Esophagus muscularis mucosa (tissue), 4 donors: Measurements from ENCODE around the gene CAMK2A.

Source experiments
- EP300 ChIP-seq: sonication (generic); formaldehyde crosslinking; IDR thresholded peaks from one replicate; pipeline ENCODE4 v1.6.1; 2017; ENCODE audit warnings: antibody characterized with exemption
- POLR2AphosphoS5 ChIP-seq, 2 donors: sonication (generic); formaldehyde crosslinking; IDR thresholded peaks; one replicate each; pipeline ENCODE4 v1.6.1; 2017; ENCODE audit warnings: antibody characterized with exemption in 2 of 2
- TF ChIP-seq, protein P1 (sequence below), 3 experiments: fragments of 200-600 bp in 2 of 3; fragments of 450-650 bp in 1 of 3; sonication (generic) in 2 of 3; IDR thresholded peaks; one replicate each; pipeline ENCODE4 v1.5.1; 2017 to 2019; ENCODE audit warnings: antibody characterized with exemption in 3 of 3, mild to moderate bottlenecking in 2 of 3, moderate library complexity in 1 of 3

DNA sequence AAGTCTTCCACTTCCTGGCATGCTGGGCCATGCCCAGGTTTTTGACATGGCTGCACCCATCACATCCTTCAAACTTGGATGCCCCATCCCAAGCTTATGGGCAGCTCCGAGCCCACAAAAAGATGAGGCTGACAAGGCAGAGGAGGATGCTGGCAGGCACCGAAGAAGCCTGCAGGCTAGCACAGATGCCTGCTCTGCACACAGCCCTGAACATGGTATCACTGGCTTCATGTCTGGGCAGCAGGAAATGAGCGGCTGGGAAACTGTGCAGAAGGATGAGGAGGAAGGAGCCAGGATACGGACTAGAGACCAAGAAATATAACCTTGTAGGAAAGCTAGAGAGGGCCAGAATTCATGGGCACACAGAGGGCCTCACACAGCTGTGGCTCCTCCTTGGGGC is 14.8 kb downstream of the CAMK2A start:
- TF ChIP-seq, protein P1, sequence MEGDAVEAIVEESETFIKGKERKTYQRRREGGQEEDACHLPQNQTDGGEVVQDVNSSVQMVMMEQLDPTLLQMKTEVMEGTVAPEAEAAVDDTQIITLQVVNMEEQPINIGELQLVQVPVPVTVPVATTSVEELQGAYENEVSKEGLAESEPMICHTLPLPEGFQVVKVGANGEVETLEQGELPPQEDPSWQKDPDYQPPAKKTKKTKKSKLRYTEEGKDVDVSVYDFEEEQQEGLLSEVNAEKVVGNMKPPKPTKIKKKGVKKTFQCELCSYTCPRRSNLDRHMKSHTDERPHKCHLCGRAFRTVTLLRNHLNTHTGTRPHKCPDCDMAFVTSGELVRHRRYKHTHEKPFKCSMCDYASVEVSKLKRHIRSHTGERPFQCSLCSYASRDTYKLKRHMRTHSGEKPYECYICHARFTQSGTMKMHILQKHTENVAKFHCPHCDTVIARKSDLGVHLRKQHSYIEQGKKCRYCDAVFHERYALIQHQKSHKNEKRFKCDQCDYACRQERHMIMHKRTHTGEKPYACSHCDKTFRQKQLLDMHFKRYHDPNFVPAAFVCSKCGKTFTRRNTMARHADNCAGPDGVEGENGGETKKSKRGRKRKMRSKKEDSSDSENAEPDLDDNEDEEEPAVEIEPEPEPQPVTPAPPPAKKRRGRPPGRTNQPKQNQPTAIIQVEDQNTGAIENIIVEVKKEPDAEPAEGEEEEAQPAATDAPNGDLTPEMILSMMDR (IDR thresholded peaks at IDR 0.05): no peak
- TF ChIP-seq EP300: no peak
- TF ChIP-seq POLR2AphosphoS5 (IDR thresholded peaks at IDR 0.05): no peak
